Right ventricle myocardium inferior (tissue), 1 donor: ENCODE measurements around the gene KLF12. TPM values are rescaled to one million over a fixed set of nuclear protein-coding genes. Genes with fewer than 3 reads are reported as not detected.

Experiments
- ATAC-seq: fragments of 200-7000 bp; cut with Tn5 transposase; one replicate; pipeline ENCODE4 v1.9.1; 2020; ENCODE audit warnings: mild to moderate bottlenecking, moderate library complexity
- DNase-seq: peaks from one replicate; pipeline ENCODE4 v3.0.0; 2021; ENCODE audit errors: missing footprints
- intact Hi-C: fragments of 100-400 bp; cut with DNase I; formaldehyde crosslinking; loops from one replicate; pipeline ENCODE4 v1.11.0; 2022
- total RNA-seq: library from RNA; stranded (reverse); fragmentation: NEBNext Ultra II Directional; extraction: Animal tissue kit (Norgen Biotek cat#: 25700); gene quantifications from one replicate; pipeline ENCODE4 v1.2.1, GENCODE V29; 2021
- donor health status: DM: no; HTN: yes; CAD: no; lungs with severe emphysema.

The KLF12 gene
- total RNA-seq, 1 donor from 2014 or later, result 18.9 TPM

GRCh38 chr13:74111399-74111798 is 22.8 kb downstream of the KLF12 start:
- ATAC-seq, result no peak
- intact Hi-C loops, result no loop called here
- DNase-seq, result no peak

- ATAC-seq, result peak; percentile 42
- no peak for DNase-seq
- intact Hi-C loops, result no loop called here
Measured at GRCh38 chr13:74110053-74110452, 24.2 kb downstream of the KLF12 start.

GRCh38 chr13:74107598-74107997 is 26.6 kb downstream of the KLF12 start:
- ATAC-seq, result no peak
- intact Hi-C loops, result no loop called here
- DNase-seq, result no peak

- DNase-seq (no peak), ATAC-seq (no peak)
- intact Hi-C loops, result no loop called here
Measured at GRCh38 chr13:74105871-74106270, 28.3 kb downstream of the KLF12 start.

GRCh38 chr13:74104661-74105275 is 29.4 kb downstream of the KLF12 start:
- intact Hi-C loops, result no loop called here
- DNase-seq, result no peak
- no peak for ATAC-seq

GRCh38 chr13:74103970-74104555 is 30.1 kb downstream of the KLF12 start:
- no peak for DNase-seq
- intact Hi-C loops, result no loop called here
- no peak for ATAC-seq

- ATAC-seq, result no peak
- intact Hi-C loops, result no loop called here
Measured at GRCh38 chr13:74103196-74103595, 31.0 kb downstream of the KLF12 start.

GRCh38 chr13:74102691-74103090 is 31.5 kb downstream of the KLF12 start:
- no peak for ATAC-seq
- intact Hi-C loops, result no loop called here
- no peak for DNase-seq

More at GRCh38 chr13:74103196-74103595, 31.0 kb downstream of the KLF12 start:
- no peak for DNase-seq

GRCh38 chr13:74101436-74101835 is 32.8 kb downstream of the KLF12 start:
- ATAC-seq (no peak), DNase-seq (no peak)
- intact Hi-C loops, result no loop called here

GRCh38 chr13:74098077-74098476 is 36.1 kb downstream of the KLF12 start:
- intact Hi-C loops, result no loop called here
- DNase-seq (no peak), ATAC-seq (no peak)

- DNase-seq (no peak), ATAC-seq (no peak)
- intact Hi-C loops, result no loop called here
Measured at GRCh38 chr13:74097116-74097515, 37.1 kb downstream of the KLF12 start.

- DNase-seq, result no peak
- intact Hi-C loops, result no loop called here
- no peak for ATAC-seq
Measured at GRCh38 chr13:74093691-74094090, 40.5 kb downstream of the KLF12 start.

GRCh38 chr13:74092711-74093110 is 41.5 kb downstream of the KLF12 start:
- DNase-seq (no peak), ATAC-seq (no peak)
- intact Hi-C loops, result no loop called here

GRCh38 chr13:74090869-74091605 is 43.2 kb downstream of the KLF12 start:
- intact Hi-C loops, result no loop called here
- no peak for DNase-seq
- no peak for ATAC-seq

- ATAC-seq (no peak), DNase-seq (no peak)
- intact Hi-C loops, result no loop called here
Measured at GRCh38 chr13:74090397-74090796, 43.8 kb downstream of the KLF12 start.

- no peak for DNase-seq
- intact Hi-C loops, result no loop called here
- no peak for ATAC-seq
Measured at GRCh38 chr13:74087357-74087756, 46.8 kb downstream of the KLF12 start.
